ENCODE results near the gene CD300LF. TPM values are rescaled to one million over a fixed set of nuclear protein-coding genes. Genes with fewer than 3 reads are reported as not detected.

The CD300LF gene
- total and polyA plus RNA-seq, 10 of the 15 experiments (the other 5 are each of a cell fraction or from before 2014, with no cell fraction given), result 0.15 TPM; not detected in 9

DNA sequence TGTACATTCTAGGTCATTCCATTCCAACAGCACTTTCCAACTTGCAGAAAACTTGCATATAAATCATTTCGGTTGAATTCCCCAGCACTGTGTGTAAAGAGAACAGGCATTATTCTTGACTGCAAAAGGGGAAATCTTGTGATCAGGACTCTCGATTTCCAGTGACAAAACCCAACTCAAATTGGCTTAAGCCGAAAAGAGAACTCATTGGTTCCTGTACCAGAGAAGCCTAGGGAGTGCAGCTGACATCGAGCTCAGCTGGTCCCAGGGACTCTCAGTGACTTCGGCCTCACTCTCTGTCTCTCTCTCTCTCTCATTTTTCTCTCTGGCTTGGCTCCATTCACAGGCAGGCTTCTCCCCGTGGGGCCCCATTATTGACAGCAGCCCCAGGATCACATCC is 30.7 kb downstream of the CD300LF start (continued):
- TF ChIP-seq, protein P1, sequence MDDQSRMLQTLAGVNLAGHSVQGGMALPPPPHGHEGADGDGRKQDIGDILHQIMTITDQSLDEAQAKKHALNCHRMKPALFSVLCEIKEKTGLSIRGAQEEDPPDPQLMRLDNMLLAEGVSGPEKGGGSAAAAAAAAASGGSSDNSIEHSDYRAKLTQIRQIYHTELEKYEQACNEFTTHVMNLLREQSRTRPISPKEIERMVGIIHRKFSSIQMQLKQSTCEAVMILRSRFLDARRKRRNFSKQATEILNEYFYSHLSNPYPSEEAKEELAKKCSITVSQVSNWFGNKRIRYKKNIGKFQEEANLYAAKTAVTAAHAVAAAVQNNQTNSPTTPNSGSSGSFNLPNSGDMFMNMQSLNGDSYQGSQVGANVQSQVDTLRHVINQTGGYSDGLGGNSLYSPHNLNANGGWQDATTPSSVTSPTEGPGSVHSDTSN (IDR thresholded peaks at IDR 0.05; ENCODE audit: insufficient replicate concordance, low read depth, low read length), result no peak

DNA sequence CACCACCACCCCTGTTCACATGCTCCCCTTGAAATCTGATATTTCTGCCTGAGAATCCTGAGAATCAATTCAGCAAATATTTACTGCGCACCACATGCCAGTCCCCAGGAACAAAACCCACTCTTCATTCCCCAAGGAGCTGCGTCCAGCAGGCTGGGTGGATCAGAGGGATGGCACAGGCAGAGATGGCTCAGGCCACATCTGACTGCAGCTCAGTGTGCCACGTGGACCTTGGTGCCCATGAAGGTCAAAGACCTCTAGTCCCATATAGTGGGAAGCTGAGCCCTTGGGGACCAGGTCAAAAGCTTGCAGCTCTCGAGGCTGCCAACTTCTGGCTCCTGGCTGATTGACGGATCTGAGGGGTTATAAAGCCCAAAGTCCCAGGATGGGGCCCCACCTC is 31.8 kb downstream of the CD300LF start:
- no peak for FAIRE-seq
- CTCF ChIA-PET, result interaction anchor here (1.0 to 2.1 kb wide), 3 partner anchors 9 to 57 kb away, joined by 3 to 7 read pairs (median 5); no protein-coding TSS in a partner anchor
- Histone ChIP-seq H3K9ac (ENCODE audit: control insufficient read depth, insufficient read depth, low read length) (no peak overlapping the region), H3K9me3 (replicated peaks; ENCODE audit: control insufficient read depth, insufficient read depth, low read length) (no peaks in the 10 kb centered on the region), H3K27me3 (replicated peaks in 1 of 2; ENCODE audit: control insufficient read depth in 2 of 2, insufficient read depth in 2 of 2, low read length in 1 of 2) (peaks cover 0 to 3% of the 10 kb centered on the region in 2 experiments; a peak in 2 of 4 replicates), H3K79me2 (ENCODE audit: control insufficient read depth, insufficient read depth, low read length) (no peaks in the 10 kb centered on the region), H3K4me3 (no peak overlapping the region), H3K36me3 (ENCODE audit: control insufficient read depth in 2 of 2, insufficient read depth in 2 of 2, low read length in 1 of 2) (no peaks in the 10 kb centered on the region), H3K27ac (ENCODE audit: control insufficient read depth, insufficient read depth) (no peak overlapping the region), H3K4me2 (ENCODE audit: control insufficient read depth, insufficient read depth) (no peak overlapping the region), H3K4me1 (ENCODE audit: control insufficient read depth, insufficient read depth, low read length) (0 out of 2 replicates have a peak, but pooled peaks cover 3% of the 10 kb centered on the region), H2AFZ (ENCODE audit: control insufficient read depth, low read depth, low read length) (no peak overlapping the region), H4K20me1 (ENCODE audit: control insufficient read depth, insufficient read depth) (no peaks in the 10 kb centered on the region)
- SMC1A ChIA-PET (ENCODE audit: uncharacterized antibody, unreplicated experiment), result interaction anchor here (1.5 kb wide), 2 partner anchors 23 to 42 kb away, joined by 3 read pairs; no protein-coding TSS in a partner anchor
- no TSS peak for BruUV-seq (replicated peaks)
- no peak for ATAC-seq
- intact Hi-C loops (cut with micrococcal nuclease; ENCODE audit: unreplicated experiment) (no loop called here), in situ Hi-C loops (cut with MboI) (no loop called here)
- no peak for TF ChIP-seq RELA (IDR thresholded peaks at IDR 0.05; ENCODE audit: borderline replicate concordance, partially characterized antibody)
- TF ChIP-seq ZBED1 (IDR thresholded peaks at IDR 0.05; ENCODE audit: borderline replicate concordance), result no peak
- TF ChIP-seq, protein P2, sequence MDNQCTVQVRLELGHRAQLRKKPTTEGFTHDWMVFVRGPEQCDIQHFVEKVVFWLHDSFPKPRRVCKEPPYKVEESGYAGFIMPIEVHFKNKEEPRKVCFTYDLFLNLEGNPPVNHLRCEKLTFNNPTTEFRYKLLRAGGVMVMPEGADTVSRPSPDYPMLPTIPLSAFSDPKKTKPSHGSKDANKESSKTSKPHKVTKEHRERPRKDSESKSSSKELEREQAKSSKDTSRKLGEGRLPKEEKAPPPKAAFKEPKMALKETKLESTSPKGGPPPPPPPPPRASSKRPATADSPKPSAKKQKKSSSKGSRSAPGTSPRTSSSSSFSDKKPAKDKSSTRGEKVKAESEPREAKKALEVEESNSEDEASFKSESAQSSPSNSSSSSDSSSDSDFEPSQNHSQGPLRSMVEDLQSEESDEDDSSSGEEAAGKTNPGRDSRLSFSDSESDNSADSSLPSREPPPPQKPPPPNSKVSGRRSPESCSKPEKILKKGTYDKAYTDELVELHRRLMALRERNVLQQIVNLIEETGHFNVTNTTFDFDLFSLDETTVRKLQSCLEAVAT (IDR thresholded peaks at IDR 0.05), result no peak
- no peak for TF ChIP-seq IKZF2 (IDR thresholded peaks at IDR 0.05)
- 2% methylated on average over 5 of the region's 5 CpGs for WGBS (ENCODE audit: insufficient coverage, insufficient replicate concordance, low lambda C conversion rate, missing lambda C conversion rate)
- POLR2A ChIA-PET, result no interaction called here
- RAD21 ChIA-PET (ENCODE audit: unreplicated experiment), result interaction anchor here (1.0 kb wide), 1 partner anchor 57 kb away, joined by 3 read pairs; no protein-coding TSS in a partner anchor
- no peak for DNase-seq (ENCODE audit: low read depth, low spot score)
